ENCODE results near the gene ATG10.
"Not testable (repeated sequence)": the region's sequence is repeated elsewhere in the genome, so short reads cannot be mapped to it uniquely, and the experiment has no call there.

Gene ATG10

GRCh38 chr5:81982172-81982685 lies 10.4 kb downstream of the ATG10 start:
- not testable (repeated sequence) for DNase-seq (ENCODE audit: low spot score)

GRCh38 chr5:81983148-81983547 lies 11.3 kb downstream of the ATG10 start:
- not testable (repeated sequence) for DNase-seq (ENCODE audit: low spot score)

DNA sequence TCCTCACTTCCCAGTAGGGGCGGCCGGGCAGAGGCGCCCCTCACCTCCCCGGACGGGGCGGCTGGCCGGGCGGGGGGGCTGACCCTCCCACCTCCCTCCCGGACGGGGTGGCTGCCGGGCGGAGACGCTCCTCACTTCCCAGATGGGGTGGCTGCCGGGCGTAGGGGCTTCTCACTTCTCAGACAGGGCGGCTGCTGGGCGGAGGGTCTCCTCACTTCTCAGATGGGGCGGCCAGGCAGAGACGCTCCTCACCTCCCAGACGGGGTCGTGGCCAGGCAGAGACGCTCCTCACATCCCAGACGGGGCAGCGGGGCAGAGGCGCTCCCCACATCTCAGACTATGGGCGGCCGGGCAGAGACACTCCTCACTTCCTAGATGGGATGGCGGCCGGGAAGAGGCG lies 11.7 kb downstream of the ATG10 start:
- not testable (repeated sequence) for DNase-seq (ENCODE audit: low spot score)

DNA sequence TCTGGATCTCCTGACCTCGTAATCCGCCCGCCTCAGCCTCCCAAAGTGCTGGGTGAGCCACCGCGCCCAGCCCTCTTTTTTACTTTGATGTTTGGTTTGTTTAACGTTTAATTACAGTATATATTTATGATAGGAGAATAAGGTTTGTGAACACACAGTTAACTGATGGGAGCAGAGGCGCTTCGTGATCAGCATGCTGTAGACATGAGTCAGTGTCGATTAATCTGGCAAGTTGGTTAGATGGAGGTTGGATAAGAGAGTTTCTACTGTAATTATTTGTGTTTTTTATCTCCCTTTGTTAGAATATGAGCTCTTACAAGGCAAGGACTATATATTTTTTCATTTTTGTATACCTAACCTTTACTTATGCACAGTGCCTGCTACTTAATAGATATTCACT lies 14.3 kb downstream of the ATG10 start:
- DNase-seq (ENCODE audit: low spot score), result no peak

GRCh38 chr5:81989204-81989603 lies 17.4 kb downstream of the ATG10 start:
- DNase-seq (ENCODE audit: low spot score), result no peak

- DNase-seq (ENCODE audit: low spot score), result no peak
Observed at GRCh38 chr5:81994679-81995078, 22.9 kb downstream of the ATG10 start.

DNA sequence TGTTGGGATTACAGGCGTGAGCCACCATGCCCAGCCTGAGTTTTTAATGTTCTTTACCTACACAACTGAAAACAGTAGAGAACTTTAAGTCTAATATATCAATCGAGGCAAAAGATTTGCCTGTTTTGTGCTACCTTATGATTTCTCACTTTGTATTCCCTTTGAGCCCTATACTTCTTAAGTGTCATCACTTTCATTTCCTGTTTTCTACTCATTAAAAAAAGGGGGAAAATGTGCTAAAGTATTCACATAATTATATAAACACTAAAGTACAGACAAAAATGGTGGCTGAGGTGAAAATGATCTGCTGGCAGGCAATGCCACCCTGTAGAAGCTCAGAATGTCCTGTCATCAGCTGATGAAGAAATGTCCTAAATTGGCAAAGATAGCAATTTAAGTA lies 23.6 kb downstream of the ATG10 start:
- DNase-seq (ENCODE audit: low spot score), result no peak

GRCh38 chr5:82004511-82004910 lies 32.7 kb downstream of the ATG10 start:
- no peak for DNase-seq (ENCODE audit: low spot score)

GRCh38 chr5:82009869-82010268 lies 38.0 kb downstream of the ATG10 start:
- DNase-seq (ENCODE audit: low spot score), result not testable (repeated sequence)

GRCh38 chr5:82010696-82011095 lies 38.9 kb downstream of the ATG10 start:
- no peak for DNase-seq (ENCODE audit: low spot score)

DNA sequence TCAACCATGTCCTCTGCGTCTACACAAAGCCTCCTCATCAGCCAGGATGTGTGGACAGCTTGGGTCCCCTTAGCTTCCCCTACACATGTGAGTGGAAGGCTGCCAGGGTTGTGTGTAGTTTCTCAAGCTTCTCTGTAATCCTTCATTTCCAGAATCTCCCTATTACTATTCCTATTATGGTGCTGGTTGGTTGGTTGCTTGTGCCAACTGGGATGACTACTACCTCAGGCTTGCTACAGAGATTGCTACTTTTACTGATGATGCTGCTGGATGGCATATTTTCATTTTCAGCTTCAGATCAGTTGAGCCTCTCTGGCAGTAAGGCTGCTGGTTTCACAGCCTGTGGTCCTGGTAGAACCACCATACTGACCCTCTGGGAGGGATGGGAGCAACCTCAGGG lies 39.9 kb downstream of the ATG10 start:
- DNase-seq (ENCODE audit: low spot score), result no peak

GRCh38 chr5:82014644-82015043 lies 42.8 kb downstream of the ATG10 start:
- DNase-seq (ENCODE audit: low spot score), result not testable (repeated sequence)

DNA sequence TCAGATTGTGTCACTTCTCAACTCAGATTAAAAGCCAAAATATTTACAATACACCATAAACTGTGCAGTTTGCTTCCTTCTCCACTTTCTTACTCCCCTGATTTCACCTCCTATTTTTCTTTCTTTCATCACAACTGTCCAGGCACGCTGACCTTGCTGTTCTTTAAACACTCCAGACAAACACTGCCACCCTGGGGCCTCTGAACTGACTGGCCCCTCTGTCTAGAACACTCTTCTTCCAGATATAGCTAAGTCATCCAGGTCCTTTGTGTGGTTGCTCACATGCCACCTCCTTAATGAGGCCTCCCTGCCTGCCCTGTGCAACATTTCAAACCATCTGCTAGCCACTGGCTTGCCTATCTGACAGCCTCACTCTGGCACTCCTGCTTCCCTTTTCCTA lies 46.6 kb downstream of the ATG10 start:
- no peak for DNase-seq (ENCODE audit: low spot score)

- DNase-seq (ENCODE audit: low spot score), result no peak
Observed at GRCh38 chr5:82019342-82020138, 47.7 kb downstream of the ATG10 start.

DNA sequence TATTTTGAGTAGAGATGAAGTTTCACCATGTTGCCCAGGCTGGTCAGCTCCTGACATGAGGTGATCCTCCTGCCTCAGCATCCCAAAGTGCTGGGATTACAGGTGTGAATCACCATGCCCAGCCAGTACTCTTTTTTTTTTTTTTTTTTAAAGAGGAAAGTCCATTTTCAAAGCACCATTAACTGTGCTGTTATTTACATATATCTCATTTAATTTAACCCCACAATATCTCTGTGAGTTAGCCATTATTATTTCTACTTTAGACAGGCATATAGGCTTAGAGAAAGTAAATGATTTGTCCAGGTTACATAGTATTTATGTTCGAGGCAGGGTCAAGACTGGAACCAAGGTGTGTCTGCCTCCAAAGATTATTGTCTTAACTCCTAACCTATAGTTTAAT lies 50.7 kb downstream of the ATG10 start:
- DNase-seq (ENCODE audit: low spot score), result no peak

- no peak for DNase-seq (ENCODE audit: low spot score)
Observed at GRCh38 chr5:82023644-82024043, 51.8 kb downstream of the ATG10 start.

- peak; percentile 54 for DNase-seq (ENCODE audit: low spot score)
Observed at GRCh38 chr5:82031220-82032119, 59.6 kb downstream of the ATG10 start.

GRCh38 chr5:82042894-82043293 lies 71.1 kb downstream of the ATG10 start:
- not testable (repeated sequence) for DNase-seq (ENCODE audit: low spot score)

GRCh38 chr5:82044010-82044409 lies 72.2 kb downstream of the ATG10 start:
- no peak for DNase-seq (ENCODE audit: low spot score)

DNA sequence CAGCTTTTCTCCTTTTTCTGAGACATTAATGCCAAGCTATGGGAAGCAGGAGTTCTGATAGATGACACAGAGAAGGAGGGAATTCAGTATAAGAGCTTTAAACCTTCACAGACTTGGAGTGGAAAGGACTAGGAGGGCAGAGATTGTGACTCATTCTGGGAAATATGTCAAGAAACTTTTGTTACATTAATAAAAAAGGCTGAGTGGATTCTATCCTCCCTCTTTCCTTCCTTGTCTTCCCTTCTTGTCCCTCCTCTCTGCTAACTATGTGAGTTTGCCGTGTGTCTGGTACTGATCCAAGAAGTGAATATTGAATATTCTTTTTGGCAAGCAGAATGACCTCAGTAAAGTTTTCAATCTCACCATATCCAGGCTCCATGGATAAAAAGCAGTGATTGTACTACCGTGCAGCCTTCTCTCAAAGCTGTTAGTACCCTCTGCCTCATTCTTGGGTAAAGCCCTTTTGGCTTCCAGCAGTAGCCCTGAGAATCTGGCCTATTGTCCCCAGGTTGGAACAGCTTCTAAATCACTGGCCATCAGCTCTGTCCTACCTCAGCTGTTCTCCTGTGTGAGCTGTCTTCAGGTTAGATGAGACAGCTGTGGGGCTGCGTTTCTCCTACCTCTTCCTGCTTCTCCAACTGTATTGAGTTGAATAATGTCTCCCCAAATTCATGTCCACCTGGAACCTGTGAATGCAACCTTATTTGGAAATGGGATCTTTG lies 73.9 kb downstream of the ATG10 start:
- DNase-seq (ENCODE audit: low spot score), result no peak

GRCh38 chr5:82046276-82046647 lies 74.4 kb downstream of the ATG10 start:
- DNase-seq (ENCODE audit: low spot score), result no peak

GRCh38 chr5:82050955-82051354 lies 79.1 kb downstream of the ATG10 start:
- DNase-seq (ENCODE audit: low spot score), result no peak
